Activated T-cell treated with anti-CD3 and anti-CD28 coated beads, Interleukin-2, amount 50 U/mL, for 48 hours (primary cell): ENCODE results near the gene RIPOR3.
A peak's percentile ranks its signal among the peaks of the same experiment; 100 is the strongest.
"Not testable (repeated sequence)": the region's sequence is repeated elsewhere in the genome, so short reads cannot be mapped to it uniquely, and the experiment has no call there.

Source experiments
- DNase-seq, 2 experiments: peaks; one replicate each; pipeline ENCODE4 v3.0.0-alpha.2; 2020

The RIPOR3 gene

DNA sequence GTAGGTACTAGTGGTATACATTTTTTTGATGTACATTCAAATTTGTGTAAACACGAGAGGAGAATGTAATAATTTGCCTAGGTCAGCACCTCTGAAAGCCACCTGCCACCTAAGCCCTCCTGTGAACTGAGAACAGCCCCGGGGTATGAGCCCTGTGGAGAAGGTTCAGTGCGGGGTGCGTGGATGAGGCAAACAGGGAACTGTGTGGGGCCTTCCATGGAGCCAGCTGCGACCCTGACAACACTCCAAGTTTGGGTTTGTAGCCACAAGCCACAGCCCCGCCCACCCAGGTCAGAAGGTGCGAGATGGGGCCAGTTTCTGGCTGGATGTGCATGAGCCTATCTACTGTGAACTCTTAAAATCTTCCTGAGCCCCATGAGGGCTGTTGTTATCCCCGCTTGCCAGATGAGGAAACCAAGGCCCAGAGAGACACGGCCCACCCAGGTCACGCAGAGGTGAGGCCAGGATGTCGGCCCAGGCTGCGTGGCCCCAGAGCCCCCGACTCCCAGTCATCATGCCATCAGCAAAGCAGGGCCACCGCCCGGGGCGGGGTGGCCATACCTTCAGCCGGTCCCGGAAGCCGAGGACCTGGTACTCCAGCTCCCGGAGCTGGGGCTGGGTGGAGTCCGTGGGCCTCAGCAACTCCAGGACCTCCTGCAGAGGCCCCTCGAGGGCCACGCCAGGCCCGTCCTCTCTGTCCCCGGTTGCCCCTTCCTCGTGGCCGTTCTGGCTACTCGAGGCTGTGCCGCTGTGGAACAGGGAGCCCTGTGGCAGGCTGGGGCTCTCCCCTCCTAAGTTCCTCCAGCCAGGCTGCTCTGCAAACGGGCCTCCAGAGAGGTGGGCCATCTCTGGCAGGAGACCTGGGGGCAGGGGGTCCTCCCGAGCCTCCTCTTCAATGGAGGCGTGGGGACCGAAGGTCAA lies 89.6 kb downstream of the RIPOR3 start:
- no peak for DNase-seq

DNA sequence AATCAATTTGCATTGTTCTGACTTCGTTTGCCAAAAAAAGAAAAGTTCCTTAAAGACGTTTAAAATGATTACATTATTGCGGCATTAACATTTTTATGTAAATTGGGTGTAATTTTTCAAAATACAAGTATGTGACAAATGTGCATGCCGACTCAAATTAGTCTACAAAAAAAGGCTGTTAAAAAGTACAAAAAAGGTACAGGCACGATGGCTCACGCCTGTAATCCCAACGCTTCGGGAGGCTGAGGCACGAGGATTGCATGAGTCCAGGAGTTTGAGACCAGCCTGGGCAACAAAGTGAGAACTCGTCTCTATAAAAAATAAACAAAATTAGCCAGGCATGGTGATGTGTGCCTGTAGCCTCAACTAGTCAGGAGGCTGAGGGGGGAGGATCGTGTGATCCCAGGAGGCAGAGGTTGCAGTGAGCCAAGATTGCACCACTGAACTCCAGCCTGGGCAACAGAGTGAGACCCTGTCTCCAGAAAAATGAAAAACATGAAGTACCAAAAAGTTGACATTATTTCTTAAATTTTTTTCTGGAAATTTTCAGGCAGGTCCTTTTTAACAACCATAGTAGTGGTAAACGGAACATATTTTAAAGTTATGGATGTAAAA lies 91.0 kb downstream of the RIPOR3 start:
- no peak for DNase-seq

DNA sequence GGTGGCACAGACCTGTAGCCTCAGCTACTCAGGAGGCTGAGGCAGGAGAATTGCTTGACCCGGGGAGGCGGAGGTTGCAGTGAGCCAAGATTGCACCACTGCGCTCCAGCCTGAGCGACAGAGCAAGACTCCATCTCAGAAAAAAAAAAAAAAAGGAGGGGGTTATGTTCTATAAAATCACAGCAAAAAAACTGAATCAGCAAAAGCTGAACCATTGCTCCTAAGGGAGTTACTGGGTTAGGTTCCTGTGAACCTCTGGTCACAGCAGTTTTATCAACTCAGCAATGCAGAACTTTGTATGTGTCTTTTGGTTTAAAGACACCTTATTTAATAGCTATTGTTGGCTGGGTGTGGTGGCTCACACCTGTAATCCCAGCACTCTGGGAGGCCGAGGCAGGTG lies 92.6 kb downstream of the RIPOR3 start:
- not testable (repeated sequence) for DNase-seq

DNA sequence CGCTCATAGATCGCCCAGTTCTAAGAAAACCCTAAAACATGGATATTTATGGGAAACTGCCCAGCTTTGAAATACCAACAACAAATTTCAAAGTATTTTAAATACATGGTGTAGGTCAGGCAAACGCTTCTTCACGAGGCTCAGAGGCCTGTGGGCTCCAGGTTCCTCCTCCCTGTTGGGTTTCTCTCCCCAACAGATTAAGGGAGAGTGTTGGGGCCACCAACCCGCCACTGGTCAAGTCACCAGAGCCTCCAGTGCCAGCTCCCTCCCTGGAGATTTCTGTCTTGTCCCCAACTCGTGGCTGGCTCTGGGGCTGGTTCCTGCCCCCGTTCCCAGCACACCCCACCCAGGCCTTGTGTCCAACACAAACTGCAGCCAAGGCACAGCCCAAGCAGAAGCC lies 93.3 kb downstream of the RIPOR3 start:
- DNase-seq: no peak

DNA sequence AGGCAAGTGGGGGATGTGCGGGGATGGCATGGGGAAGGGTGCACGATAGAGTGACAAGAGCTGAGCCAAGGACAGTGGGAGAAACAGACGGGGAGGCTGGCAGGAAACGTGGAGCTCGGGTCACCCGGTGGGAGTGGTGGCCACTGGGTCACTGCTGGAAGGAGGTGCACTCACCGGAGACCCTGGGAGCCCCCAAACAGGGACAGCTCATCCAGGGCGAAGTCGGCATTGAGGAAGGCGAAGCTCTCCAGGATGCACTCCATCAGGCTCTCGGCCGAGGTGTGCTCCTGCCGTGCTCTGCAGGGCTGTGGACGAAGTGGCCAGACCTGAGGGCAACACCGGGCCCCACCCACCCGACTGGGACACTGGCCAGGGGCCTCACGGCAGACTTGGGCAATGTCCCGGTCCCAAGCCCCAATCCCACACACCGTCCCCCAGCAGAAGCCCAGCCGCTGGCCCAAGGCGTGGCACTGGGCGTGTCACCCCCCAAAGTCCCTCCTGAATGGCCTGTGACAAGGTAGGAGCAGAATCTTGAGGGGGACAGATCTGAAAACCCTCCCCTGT lies 93.9 kb downstream of the RIPOR3 start:
- DNase-seq: no peak

DNA sequence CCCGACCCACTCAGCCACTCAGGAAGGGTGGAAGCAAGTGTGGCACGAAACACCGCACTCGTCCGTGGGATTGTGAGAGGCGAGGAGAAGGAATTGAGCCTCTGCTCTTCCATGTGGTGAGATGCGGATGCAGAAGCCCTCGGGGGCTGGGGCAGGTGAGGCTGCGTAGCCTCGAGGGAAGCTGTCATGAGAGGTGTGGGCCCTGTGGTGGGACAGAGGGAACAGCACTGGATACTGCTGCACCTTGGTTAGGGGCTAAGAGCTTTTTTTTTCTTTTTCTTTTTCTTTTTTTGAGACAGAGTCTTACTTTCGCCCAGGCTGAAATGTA lies 94.7 kb downstream of the RIPOR3 start:
- no peak for DNase-seq

DNA sequence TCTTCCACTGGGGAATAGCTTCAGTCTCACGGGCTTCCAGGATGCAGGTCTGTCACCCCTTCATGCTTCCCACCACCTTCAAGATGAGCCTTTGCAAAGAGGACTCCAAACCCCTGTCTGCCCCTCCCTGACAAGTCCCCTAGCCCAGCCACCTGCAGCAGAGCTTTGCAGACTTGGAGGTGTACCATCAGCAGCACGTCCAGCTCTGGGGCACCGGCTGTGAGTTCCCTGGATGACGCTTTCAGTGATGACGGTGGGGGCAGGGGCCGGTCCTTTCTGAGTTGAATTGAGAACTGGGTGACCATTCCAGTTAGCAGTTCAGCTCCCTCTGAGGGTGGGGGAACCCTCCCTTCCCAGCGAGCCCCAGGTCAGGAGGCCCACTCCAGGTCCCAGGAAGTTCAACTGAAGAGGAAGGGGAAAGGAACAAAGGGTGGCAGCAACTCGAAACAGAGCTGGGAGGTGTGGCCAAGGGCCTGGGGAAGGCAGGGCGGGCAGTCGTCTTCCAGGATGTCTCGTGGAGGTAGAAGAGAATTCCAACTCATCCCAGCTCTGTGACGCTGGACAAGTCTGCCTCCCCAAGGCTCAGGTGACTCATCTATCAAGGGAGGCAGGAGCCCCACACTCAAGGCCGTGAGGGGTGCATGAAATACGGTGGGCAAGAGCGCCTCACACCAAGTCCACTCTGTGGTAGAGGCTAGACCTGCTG lies 95.2 kb downstream of the RIPOR3 start:
- peak in 1 of 2 experiments; percentile 36 for DNase-seq

DNA sequence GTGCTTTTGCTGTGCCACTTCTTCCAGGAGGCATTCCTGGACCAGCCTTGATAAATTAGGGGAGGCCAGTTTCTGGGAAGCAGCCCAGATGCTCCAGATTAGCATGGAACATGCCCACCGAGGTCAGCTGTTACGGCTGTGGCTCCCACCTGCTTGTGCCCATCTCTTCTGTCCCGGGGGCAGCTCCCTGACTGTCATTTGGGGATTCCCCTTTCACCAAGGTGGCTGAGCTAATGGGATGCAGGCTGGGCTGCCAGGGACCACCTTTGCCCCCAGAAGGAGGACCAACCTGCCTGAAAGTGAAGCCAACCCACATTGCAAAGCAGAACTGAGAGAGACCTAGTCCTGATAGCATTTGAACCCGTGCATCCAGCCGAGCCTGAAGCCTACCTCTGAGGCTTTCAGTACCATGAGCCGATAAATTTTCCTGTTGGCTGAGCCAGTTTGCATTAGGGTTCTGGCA lies 95.9 kb downstream of the RIPOR3 start:
- DNase-seq: no peak

DNA sequence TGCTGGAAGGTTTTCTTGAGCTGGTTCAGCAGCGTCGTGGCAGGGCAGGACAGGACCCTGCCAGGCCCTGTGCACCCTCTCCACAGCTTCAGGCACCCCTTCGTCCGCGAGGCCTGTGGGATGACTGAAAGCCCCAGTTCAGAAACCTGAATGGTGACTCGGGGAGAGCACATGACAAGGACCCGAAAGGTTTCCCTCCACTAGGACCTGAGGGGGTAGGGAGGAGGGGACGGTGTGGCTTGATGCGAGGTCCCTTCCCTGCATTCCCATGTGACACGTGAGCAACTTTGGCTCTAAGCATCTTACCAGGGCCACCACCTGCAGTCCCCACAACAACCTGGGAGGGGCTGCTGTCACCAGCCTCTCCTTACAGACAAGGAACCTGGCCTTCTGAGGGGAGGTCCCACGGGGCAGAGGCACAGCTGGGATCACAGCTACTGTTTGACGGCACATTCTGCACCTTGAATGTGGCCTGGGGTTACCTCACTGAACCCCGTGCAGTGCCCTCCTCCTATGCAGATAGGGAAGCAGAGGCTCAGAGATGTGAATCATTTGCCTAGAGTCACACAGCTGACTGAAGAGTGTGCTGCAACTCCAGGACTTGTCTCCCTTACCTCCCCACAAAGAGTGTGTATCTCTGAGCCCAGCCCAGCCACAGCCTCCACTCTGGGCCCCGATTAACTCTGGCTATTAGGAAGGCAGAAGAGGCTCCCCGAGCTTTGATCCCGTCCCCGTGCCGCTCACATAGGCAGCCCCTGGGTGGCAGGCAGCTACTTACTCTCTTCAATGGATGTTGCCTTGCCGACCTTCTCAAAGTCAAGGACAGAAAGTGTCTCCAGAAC lies 96.5 kb downstream of the RIPOR3 start:
- peak in 1 of 2 experiments; percentile 41 for DNase-seq

DNA sequence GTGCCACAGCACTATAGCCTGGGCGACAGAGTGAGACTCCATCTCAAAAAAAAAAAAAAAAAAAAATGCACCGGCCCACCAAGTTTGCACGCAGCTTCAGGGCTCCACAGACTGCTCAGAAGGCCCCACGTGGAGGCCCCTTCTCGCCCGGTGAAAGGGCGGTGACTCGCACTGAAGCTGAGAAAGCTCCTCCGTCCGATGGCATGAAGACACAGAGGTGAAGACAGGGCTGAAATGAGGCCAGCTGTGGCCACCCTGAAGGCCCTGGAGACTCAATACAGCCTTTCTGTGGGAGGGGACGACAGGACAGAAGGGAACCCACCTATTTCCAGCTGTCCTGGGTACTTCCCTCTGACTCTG lies 97.1 kb downstream of the RIPOR3 start:
- DNase-seq: no peak

DNA sequence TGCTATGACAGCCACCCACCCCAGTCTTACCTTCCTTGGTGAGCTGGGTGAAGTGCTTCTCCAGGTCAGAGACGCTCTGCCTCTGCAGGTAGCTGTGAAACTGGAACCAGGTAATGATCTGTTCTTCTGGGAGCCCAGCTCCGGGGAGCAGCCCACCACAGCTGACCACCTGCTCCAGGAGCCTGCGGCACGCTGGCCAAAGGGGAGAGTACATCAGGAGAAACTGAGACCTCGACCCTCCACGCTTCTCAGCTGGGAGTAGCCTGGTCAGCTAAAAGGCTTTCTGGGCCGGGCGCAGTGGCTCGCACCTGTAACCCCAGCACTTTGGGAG lies 98.4 kb downstream of the RIPOR3 start:
- no peak for DNase-seq

DNA sequence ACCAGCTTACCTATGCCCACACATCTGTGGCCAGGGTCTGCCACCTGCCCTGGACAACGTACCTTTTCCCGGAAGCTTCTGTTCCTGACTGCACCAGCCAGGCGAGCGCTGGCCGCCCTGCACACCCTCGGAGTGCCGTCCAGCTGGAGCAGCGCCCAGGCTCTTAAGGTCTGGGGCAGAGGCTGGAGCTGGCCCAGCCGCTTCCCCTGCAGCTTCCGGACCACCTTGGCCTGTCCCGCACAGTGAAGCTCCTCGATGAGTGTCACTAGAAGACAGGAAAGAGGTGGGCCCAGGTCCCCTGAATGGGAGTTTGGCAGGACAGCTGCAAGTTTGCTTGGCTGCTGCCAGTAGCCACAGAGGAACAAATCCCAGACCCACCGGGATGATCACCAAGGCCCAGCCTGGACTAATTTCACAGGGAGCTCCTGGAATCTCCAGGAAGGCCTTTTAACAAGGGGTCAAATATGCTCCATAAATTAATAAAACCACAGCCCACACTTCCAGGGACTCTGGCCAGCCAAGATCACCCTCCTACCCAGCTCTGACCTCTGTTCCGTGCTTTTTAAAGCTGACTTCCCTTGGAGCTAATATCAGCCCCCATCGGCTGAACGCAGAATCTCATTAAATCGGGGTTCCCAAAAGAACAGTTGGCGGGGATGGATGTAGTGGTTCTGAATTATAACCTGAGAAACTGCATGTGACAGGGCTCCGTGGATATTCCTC lies 98.9 kb downstream of the RIPOR3 start:
- no peak for DNase-seq

DNA sequence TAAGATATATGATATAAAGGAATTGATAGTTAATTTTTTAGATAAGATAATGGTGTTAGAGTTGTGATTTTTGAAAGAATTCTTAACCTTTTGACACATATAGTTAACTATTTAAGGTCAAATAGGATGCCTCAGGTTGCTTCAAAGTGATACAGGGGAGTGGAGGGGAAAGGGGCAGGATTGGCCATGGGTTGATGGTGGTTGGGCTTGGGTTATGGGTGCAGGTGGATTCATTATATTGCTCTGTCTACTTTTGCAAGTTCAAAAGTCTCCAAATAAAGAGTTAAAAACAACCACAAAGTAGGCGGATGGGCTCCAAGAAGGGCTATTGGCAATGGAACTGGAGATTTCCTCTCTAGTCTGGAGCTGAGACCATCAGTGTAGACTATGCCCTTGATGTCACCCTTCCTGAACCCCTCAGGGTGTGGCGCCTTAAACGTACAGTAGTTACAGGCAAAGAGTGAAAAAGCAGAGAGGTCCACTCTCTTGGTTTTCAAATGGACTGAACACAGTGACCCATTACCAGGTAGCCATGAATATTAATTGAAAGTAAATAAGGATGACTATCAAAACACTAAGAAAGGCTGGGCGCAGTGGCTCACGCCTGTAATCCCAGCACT lies 100.0 kb downstream of the RIPOR3 start:
- no peak for DNase-seq

DNA sequence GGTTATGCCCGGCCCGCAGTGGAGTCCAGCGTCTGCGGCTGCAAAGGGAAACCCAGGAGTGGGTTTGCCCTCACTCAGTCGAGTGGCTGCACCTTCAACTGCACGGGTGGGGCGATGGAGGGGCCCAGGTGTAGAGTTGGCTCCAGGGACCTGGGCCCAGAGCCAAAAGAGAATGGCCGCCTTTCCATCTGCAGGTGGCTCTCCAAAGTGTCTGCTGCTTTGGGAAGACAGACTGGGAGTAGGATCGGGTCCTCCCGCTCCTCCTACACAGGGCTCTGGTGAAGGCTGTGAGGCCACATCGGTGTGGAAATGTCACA lies 101.0 kb downstream of the RIPOR3 start:
- DNase-seq: no peak

DNA sequence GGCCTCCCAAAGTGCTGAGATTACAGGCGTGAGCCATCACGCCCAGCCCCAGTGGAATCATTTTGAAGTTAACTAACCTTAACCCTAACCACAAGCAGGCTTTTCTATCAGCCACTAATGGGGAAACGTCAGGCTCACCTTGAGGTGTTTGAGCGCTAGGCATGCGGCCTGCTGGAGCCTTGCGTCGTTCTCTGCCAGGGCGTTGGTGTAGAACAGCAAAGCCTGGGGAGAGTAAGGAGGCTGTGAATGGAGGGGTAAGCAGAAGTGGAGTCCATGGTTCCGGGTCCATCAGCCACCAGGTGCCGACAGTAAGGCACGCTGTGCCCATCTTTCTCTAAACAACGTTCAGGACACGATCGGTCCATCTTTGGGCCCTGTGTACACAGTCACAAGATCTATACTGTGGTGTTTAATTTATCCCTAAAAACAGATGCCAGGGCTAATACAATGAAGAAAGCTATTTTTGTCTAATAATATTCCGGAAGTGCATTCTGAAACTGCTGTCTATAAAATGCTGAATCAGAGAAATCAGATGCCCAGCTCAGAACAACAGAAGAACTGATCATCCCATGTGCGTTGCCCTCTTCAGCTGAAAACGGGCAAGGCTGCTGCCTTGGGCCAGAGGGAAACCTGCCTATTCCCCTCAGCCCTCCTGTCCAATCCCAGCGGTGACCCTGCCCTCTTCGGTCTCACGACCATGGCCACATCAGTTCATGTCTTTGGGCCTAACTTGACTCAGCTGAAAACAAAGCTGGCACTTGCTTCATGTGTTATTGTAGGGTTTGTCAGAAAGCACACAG lies 101.6 kb downstream of the RIPOR3 start:
- no peak for DNase-seq

DNA sequence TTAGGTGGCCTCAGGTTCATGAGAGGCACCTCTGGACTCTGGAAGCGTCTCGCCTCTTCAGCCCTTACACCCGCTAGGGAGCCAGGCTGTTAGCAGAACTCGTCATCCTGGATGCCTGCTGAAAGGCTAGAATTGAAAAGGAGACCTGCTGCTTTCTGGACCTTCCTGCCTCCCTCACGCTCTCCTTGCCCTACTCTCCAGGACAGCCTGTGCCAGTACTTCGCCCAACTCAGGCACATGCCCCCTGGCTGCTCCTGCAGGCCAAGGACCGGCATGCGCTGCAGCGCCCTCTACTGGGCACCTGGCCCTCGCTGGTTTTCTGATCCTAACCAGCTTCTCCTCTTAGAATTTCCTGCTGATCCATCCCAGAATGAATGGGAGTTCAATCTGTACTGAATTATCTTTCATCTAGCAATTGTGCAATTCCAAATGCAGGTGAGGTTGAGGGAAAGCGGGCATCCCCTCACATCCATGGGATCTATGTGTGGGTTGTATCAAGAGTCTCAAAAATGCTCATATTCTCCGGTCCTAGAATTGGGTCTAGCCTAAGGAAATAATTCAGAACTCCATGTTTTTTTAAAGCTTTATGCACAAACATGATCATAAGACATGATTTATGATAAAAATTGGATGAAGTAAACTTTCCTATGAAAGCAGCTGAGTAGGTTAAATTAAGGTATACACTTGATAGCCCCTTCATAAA lies 103.2 kb downstream of the RIPOR3 start:
- peak; percentile 83 to 85 for DNase-seq

DNA sequence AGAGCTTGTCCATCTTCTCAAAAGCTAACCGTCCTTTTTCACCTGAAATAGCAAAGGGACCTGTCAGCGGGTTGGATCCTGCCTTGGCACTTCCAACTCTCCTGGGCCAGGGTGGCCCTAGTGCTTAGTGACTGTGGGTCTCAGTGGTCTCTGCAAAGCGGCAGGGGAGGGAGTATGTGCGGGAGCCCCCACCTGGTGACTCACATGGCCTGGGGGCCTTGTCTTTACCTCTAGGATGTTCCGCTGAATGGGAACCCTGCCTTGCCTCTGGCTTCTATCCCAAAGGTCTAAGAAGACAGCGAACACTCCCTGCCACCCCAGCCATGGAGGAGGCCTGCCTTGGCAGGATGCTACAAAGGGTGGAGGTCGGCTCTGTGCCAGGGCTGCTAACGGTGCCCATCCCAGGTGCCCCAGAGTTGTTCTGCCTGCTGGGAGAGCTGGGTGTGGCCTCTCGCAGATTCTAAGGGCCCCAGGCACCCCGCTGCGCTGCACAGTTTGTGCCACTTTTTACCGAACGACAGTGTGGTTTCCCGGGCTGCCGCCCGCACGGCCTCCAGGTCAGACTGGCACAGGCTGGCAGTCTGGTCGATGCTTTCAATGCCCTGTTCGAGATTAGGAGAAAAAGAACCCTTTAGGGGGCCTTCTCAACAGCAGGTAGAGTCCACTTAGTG lies 103.9 kb downstream of the RIPOR3 start:
- DNase-seq: no peak

DNA sequence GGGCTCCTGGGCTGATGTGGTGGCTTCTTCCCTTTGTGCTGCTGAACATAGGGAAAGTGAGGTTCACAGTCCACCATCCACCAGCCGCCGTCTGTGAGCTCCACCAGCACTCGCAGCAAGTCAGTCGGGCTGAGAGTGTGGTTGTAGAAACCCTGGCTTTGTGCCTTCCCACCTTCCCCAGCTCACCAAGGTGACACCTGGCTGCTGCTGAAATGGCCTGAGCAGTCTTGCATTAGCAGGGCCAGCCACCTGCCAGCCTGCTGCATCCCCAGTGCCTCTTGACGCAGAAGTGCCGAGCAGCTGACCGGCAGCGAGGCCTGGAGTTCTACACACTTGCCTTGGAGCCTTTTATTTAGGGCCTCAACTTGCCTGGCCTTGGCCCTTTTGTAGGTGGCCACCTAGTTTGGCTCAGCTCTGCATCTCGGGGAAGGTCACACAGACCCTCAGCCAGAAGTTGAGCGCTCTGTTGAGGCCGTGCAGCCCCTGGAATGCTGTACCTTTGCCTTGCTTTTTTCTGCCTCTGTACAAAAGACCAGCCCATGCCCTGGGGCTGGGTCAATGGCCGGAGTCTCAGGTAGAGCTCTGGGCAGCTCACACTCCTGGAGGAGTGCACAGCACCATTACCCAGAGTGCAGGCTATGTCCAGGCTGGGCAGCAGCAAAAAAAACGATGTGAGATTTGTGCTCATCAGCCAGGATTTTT lies 104.7 kb downstream of the RIPOR3 start:
- no peak for DNase-seq

DNA sequence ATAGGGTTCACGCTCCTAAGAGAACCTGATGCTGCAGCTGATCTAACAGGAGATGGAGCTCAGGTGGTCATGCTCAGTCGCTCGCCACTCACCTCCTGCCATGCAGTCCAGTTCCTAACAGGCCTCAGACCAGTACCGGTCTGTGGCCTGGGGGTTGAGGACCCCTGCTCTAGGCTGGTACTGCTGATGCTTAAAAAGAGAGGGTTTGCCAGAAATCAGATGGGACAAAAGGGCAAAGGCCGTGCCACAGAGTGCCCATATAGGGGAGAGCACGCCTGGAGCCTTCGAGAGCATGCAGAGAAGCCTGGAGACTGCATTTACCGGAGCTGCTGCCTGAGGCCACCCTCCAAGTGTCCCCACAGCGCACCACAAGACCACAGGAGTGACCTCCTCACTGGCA lies 105.7 kb downstream of the RIPOR3 start:
- DNase-seq: no peak
